ENCODE measurements around the gene TRABD2B.

The TRABD2B gene

GRCh38 chr1:47766832-47767740, 230.1 kb downstream of the TRABD2B start:
- DNase-seq: no peak

GRCh38 chr1:47765742-47766485, 231.3 kb downstream of the TRABD2B start:
- no peak for DNase-seq

GRCh38 chr1:47765236-47765635, 231.9 kb downstream of the TRABD2B start:
- DNase-seq: no peak

GRCh38 chr1:47764461-47765046, 232.6 kb downstream of the TRABD2B start:
- no peak for DNase-seq

GRCh38 chr1:47763591-47764171, 233.5 kb downstream of the TRABD2B start:
- no peak for DNase-seq

GRCh38 chr1:47761974-47762373, 235.2 kb downstream of the TRABD2B start:
- DNase-seq: no peak

GRCh38 chr1:47761201-47761930, 235.8 kb downstream of the TRABD2B start:
- no peak for DNase-seq

- DNase-seq: no peak
Observed at GRCh38 chr1:47759936-47760629, 237.1 kb downstream of the TRABD2B start.

GRCh38 chr1:47759251-47759935, 237.8 kb downstream of the TRABD2B start:
- DNase-seq: no peak

GRCh38 chr1:47758341-47759250, 238.6 kb downstream of the TRABD2B start:
- DNase-seq: no peak

- no peak for DNase-seq
Observed at GRCh38 chr1:47757226-47757975, 239.8 kb downstream of the TRABD2B start.

- DNase-seq: no peak
Observed at GRCh38 chr1:47756411-47756810, 240.8 kb downstream of the TRABD2B start.

- no peak for DNase-seq
Observed at GRCh38 chr1:47756006-47756405, 241.2 kb downstream of the TRABD2B start.

GRCh38 chr1:47755101-47755990, 241.8 kb downstream of the TRABD2B start:
- DNase-seq: no peak

GRCh38 chr1:47754221-47754620, 243.0 kb downstream of the TRABD2B start:
- DNase-seq: no peak

- no peak for DNase-seq
Observed at GRCh38 chr1:47753808-47754207, 243.4 kb downstream of the TRABD2B start.

GRCh38 chr1:47752559-47752958, 244.6 kb downstream of the TRABD2B start:
- no peak for DNase-seq

- DNase-seq: no peak
Observed at GRCh38 chr1:47751996-47752451, 245.2 kb downstream of the TRABD2B start.
